Limb (tissue), 2 donors: Measurements from ENCODE around the gene RNGTT.

Source experiments
- DNase-seq, 2 donors: peaks; one replicate each; pipeline ENCODE4 v3.0.0-alpha.2; 2016; ENCODE audit errors: extremely low spot score in 2 of 2

RNGTT gene

DNA sequence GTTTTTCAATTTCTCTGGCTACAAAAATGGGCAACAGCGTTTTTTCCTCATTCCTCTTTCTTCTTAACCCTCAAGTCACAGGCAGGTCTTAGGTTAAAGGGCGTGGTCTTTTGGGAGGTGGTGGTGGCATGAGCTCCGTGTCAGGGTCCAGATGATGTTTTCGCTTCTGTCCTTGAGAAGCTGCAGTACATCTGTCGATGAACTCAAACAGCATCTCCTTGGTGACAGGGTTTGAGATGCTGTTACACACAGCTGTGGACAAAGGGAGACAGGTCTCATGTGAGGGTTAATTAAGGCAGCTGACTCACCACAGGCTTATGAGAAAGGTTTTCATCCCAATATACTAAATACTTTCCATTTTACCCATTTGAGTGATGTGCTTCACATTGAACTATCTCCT lies 350.8 kb downstream of the RNGTT start:
- DNase-seq = no peak

DNA sequence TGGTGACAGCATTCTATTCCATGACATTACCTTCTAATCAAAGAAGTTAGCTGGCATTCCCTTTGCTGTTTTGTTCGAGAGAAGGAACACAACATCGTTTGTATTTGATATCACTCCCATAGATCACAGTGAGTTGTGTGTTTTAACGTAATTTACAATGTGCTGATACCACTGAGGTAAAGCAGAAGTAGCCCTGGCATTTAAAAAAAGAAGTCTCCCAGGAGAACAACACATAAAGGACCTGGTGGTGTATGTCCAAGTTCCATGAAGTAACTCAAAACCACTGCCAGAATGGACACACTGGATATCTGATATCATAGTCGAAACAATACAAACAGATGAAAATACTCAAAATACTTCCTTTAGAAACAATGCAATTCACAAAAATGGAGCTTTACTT lies 351.7 kb downstream of the RNGTT start:
- no peak for DNase-seq

DNA sequence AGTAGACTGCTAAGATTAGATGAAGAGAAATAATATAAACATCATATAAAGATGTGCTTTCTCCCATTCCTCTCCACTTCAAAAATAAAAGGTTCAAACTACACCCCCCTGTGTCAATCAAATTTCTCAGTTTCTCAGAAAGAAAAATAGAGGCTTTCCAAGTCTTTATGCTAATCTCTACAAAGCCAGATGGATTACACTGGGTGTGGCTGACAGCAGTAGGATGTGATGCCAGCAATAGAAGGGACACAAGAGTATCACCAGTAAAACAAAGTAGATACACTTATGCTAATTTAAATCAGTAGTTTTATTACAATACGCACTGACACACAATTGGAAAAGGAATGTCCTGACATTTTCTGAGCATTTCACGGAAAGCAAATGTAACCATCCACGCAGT lies 353.4 kb downstream of the RNGTT start:
- no peak for DNase-seq

DNA sequence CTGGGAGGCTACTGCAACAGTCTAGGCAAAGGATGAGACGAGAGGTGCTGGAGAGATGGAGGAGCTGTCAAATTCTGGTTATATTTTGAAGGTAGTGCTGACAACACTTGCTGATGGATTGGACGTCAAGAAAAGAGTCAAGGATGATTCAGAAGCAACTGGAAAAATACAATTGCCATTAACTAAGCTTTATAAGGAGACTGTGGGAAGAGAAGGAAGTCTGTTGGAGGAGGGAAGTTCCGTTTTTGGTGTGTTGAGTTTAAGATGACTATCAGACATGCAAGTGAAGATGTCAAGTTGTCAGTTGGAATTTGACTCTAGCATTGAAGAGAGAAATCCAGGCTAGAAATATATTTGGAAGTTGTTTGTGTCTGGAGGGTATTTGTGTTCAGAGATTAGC lies 358.1 kb downstream of the RNGTT start:
- no peak for DNase-seq

DNA sequence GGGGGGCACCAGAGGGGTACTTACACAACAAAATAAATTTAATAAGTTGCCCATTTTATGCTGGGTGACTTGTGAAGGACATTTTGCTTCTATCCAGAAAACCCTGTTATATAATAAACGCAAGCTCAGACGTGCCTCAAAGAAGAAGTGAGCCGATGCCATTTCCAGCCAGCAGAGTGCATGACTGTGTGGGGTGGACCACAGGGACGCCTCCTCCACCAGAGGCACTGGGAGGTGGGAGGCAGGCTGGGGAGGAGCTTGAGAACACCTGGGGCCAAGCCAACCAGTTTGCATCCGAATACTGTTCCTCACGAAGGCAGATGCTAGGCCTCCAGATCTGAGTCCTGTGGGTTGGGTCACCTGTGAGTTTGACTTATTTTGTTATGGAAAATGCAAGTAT lies 363.8 kb downstream of the RNGTT start:
- DNase-seq = no peak

DNA sequence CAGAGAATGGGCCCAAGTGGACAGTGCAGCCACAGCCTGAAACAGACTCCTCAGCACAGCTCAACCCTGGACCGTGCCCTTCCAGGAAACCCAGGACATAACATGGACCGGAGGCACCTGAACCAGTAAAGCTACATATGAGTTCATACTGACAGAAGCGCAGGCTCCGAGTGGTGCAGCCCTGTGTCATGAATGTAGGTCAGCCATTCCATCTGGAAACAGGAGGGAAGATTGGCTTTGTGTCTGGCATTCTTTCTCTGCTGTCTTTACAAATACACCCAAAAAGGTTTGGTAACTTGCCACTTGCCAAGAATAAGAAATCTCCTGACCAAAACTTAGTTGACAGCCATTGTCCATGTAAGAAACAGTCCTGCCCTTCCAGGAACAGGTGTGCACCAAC lies 366.6 kb downstream of the RNGTT start:
- no peak for DNase-seq

DNA sequence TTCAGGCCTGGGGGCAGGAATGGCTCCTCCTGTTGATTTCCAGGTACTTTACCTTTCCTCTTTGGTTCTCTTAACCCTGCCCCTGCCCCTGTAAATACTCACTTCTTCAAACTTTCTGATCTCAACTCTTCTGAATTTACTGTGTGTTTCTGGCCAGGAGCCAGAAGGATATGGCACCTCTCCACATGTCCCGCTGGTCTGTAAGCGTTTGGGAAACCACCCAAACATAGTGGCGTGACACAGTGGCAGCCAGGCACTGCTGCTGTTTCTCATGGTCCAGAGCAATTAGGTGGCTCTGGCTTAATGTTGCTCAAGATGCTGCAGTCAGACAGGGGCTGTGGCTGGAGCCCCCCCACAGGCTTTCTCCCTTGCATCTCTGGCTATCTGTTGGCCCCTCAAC lies 374.5 kb downstream of the RNGTT start:
- DNase-seq = no peak

DNA sequence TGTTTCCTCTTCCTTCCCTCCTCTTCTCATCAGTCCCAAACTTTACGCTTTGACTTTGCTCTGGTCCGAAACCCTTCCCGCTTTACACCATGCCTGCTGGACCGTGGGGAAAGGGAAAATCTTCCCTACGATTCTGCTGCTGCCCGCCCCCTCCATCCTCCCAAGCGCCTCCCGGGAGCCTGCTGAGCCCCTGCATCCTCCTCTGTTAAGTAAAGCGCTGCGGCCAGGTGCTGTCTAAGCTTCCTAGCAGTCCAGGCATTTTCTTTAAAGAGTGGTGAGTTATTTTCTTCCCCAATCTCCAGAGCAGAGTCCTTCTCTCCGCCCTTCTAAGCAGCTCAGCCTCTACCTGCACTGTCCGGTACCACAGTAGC lies 376.3 kb downstream of the RNGTT start:
- DNase-seq = no peak

DNA sequence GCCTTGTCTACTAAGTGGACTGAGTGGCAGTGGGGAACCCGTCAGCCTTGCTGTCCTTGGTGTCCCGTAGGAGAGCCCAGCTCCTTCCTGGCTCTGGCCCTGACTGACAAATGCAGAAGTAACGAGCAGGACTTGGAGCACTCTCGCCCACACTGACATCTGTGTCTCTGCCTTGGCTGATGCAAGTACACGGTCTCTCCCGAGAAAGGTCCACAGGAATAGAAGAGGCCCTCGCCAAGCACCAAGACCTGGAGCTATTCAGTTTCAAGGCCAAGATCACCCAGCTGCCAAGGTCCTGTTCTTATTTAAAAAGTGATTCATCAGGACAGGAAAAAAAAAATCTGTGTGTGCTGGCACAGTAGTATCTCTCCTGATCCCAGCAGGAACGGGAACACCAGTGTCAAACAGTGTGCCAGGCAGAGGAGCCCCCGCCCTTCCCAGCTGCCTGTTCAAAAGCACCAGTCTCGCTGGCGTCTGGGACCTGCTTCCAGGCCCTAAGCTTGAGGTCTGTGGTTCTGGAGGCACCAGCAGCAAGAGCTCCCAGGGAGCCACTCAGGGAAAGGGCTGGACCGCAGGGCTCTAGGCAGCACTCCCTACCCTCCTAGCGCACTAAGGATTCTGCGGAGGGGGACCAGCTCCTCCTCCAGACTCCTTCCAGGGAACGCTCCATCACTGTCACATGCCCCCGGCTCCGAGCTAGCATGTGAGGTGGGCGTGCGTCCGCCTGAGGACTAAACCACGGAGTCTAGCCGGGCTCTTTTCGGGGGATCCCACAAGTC lies 376.9 kb downstream of the RNGTT start:
- DNase-seq = no peak

DNA sequence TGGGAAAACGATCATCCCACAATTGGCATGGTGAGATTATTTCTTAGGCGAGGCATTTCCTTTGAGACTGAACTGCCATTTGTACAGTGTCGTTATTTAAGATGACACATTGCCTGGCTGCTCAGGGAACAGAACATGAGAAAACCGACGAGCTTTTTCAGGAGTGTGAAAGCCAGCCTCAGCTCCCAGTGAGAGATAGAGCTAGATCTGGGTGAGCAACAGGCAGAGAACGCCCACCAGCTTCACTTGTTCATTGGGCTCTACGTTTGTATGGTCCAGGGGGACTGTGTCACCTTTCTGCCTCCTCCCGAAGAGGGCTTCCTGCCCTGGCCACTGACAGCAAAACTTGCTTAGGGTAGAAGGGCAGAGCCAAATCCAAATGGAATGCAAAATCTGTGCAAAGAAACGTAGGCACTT lies 378.1 kb downstream of the RNGTT start:
- no peak for DNase-seq

DNA sequence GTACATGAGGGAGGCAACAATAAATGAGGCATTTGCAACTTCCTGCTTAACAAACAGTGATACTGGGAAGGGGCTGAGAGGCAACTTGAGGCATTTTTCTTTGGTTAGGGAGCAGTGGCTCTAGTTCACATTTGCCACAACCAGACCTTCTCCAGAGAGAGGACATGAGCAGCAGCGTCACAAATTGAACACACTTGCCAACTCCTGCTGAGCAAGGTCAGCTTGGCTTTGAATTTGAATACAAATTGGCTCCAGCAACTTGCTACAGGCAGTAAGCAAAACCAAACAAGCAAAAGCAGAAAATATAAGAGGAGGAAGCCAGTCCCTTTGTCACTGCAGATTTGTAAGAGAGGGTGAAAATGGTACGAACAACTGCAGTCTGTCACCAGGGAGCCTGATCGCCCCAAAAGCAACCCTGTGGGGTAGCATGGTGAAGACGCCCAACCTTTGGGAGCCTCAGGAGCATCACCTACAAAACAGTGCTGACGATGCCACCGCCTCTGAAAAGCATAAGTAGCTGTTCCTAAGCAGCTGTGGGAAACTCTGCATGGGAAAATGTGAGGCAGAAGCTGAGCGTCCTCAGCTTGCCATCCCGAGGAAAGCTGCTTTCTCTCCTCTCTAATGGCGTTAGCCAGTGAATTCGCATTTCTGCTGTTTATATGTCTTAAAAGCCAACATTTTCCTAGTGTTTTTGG lies 378.7 kb downstream of the RNGTT start:
- no peak for DNase-seq

DNA sequence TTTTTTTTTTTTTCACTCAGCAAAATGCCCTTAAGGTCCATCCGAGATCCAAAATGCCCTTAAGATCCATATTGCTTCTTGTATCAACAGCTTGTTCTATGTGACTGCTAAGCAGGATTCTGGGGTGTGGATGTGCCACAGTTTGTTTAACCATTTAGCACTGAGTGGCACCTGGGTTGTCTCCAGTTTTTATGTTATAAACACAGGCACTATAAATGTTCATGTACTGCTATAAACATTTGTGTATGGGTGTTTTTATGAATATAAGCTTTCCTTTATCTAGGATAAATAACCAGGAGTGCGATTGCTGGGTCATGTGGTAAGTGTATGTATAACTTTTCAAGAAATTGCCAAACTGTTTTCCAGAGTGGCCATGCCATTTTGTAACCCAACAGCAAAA lies 386.0 kb downstream of the RNGTT start:
- DNase-seq = no peak

DNA sequence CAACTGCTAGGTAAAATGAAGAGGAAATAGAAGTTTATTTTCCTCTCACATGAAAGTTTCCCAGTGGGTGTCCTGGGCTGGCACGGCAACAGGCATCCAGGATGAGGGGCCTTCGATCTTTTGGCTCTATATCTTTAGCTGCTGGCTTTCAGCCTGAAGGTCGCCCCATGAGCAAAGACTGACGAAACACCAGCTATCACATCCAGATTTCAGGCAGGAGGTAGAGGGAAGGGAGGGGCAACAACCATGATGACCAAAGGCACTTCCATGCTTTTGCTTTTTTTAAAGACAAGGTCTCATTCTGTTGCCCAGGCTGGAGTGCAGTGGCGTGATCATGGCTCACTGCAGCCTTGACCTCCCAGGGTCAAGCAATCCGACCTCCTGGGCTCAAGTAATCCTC lies 387.9 kb downstream of the RNGTT start:
- no peak for DNase-seq

DNA sequence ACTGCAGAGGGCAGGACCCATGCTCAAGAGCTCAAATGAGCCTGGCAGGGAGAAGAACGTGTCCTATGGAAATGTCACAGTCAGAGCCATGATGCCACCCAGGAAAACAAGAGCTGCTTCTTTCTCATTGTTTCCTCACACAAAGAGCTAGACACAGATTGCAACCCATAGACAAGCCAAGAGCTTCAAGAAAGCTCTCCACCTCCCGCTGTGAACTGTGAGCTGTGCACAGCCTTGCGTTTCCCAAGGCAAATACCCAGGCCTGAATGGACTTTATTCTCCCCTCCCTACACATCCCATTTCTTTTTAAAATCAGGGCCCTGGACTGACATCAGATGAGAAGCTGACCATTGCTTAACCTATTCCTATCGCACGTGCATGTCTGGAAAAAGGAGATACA lies 388.8 kb downstream of the RNGTT start:
- DNase-seq = no peak

DNA sequence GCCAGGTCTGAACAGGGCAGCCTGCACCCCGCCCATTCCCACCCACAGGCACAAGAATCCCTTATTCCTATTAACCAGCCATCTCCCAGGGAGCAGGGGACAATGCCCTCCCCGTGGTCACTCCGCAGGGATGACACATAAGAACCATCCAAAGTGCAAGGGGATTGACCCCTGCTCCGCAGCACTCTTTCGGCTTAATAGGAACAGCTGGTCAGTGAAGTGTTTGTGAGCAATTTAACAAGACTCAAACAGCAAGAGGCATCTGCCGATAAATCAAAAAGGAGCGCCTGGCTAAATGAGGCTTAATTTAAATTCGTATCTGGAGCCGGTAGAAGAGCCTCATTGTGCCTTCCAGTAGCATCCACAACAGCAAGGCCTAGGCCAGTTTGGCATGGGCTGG lies 389.4 kb downstream of the RNGTT start:
- no peak for DNase-seq

DNA sequence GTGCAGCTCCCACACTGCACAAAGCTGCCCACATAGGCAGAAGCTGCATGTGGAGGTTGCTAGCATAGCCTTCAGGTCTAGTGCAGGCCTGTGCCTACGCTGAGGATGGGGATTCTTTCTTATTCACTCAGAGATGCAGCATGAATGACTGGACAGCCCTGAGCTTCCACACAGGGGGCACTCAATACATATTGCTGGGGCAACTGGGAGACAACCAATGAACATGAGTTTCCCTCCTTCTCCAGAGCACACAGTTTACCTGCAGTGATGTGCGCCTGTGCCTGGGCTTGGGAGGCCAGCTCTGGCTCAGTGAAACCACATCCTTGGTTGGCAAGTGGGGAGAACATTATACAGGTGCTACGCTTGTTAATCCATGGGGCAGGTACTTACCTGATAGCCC lies 389.9 kb downstream of the RNGTT start:
- no peak for DNase-seq

DNA sequence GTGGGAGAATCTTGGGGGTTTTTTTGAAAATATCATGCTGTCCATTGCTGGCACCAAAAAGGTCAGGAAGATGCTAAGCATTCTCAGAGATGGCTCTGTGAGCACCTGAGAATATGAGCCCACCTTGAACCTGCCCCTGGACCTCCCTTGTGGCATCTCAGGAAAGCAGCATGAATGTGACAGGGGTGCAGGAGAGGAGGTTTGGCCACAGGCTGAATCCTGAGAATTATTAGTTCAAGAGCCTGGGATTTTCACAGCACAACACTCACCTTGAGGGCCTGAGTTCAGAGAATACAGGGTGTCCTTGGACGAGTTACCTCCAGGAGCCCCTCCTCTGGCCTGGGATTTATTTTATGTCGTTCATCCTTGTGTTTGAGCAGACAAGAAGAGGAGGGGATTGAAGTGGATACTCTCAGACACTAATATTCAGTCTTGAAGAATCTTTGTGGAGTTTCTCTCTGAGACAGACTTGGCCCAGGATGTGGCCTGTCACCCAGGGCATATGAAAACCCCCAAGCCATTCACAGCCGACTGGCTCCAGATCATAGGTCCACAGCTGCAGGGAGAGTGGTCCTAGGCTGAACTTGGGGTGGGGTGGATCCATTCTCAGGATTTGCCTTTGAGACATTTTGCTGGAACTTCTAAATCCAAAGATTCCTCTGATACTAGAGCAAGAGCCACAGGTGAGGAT lies 390.8 kb downstream of the RNGTT start:
- no peak for DNase-seq

DNA sequence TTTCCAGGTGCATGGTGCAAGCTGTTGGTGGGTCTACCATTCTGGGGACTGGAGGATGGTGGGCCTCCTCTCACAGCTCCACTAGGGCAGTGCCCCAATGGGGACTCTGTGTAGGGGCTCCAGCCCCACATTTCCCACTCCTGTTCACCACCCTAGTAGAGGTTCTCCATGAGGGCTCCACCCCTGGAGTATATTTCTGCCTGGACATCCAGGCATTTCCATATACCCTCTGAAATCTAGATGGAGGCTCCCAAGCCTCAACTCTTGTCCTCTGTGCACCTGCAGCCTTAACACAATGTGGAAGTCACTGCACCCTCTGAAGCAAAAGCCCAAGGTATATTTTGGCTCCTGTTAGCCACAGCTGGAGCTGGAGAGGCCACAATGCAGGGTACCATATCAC lies 393.5 kb downstream of the RNGTT start:
- no peak for DNase-seq

DNA sequence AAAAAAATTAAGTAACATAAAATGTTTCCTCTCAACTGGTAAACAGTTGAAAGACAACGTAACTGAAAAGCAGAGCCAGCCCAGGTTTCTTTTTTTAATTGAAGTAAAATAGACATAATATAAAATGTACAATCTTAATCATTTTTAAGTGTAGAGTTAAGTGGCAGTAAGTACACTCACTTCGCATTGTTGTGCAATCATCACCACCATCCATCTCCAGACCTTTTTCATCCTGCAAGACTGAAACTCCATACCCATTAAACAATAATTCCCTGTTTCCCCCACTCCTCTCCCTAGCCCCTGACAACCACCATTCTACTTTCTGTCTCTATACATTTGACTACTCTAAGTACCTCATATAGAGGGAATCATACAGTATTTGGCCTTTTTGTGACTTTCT lies 395.7 kb downstream of the RNGTT start:
- no peak for DNase-seq

DNA sequence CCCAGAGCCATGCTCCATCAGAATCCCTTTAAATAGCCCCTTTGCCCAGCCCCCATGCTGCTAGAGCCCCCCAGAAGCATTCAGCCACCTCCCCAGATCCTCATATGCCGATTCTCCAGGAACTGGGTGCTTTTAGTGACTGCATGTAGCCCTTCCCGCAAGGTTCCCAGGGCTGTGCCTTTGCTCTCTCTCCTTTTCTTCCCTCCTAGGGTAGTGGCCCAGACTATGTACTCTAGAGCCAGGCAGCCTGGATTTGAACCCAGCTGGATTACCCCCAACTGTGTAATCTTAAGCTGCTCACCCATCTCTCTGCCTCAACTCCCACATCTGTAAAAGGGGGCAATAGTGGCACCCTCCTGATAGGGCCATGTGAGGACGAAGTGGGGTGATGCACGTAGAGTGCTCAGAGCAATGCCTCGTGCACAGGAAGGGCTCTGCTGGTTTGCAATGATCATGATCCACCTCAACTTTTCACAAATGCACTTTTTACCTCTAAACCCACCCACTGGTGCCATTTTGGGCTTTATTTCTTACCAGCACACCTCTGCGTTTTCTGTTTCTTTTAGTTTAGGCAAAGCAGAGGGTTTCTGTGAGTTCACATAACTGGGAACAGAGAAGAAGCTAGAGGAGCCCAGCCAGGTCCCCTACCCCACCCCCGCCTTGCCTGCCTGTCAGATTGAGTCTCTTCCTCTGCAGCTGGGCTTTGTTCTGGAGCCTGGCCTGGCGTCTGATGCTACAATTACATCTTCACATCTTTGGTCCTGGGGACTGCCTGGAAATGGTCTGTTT lies 396.5 kb downstream of the RNGTT start:
- no peak for DNase-seq

DNA sequence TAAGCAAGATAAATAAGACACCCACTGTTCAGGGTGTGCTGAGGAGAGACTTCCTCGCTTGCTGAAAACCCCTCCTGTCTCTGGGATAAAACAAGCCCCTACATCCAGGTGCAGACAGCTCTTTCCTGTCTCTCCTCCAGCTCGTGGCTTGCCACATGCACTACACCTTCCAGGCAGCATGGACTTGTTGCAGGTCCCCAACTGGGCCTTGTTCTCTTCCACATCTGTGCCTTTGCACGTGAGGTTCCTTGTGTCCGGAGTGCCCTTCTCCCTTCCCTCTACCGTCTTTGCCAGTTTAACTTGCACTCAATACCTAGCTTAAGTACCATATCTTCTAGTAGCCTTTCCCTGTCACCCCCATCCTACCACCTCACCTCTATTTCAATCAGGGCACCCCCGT lies 397.6 kb downstream of the RNGTT start:
- DNase-seq = no peak

DNA sequence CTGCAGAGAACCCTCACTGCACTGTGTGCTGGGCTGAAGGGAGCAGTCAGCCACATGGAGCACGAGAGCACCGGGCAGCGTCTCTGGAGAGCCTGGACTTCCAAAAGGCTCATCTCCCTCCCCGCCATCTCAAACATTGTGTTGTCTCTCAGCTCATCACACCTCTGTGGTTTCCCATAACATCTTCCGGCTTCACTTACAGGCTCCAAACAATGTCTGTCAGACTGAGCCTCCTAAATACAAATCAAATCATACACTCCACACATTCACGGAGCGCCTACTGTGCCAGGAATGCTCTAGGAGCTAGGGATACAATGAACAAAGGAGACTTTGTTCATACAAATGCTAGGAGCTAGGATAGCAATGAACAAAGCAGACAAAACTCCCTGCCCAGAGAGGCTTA lies 398.0 kb downstream of the RNGTT start:
- no peak for DNase-seq
